Natural killer cell (primary cell): ENCODE measurements around the gene PGC. TPM values are rescaled to one million over a fixed set of nuclear protein-coding genes. Genes with fewer than 3 reads are reported as not detected.

Experiments
- ATAC-seq, 3 donors: fragments of 150-1000 bp in 2 of 3; fragments of 200-7000 bp in 1 of 3; cut with Tn5 transposase; 1 replicate in 1 of 3; 2 replicates in 2 of 3; pipeline ENCODE4 v1.10.0; 2021; ENCODE audit warnings: mild to moderate bottlenecking in 2 of 3, moderate library complexity in 2 of 3
- DNase-seq, 2 donors: peaks; one replicate each; pipeline versions ENCODE4 v3.0.0 to v3.0.0-alpha.2; 2013 to 2021; ENCODE audit warnings: mixed read lengths in 1 of 2
- H3K27ac ChIP-seq: one replicate; pipeline ENCODE4 v1.5.1; 2013; ENCODE audit warnings: mild to moderate bottlenecking, low read length
- H3K27me3 ChIP-seq: one replicate; pipeline ENCODE4 v1.6.1; 2013; ENCODE audit warnings: low read length; ENCODE audit not compliant: control insufficient read depth, insufficient read depth
- H3K36me3 ChIP-seq: one replicate; pipeline ENCODE4 v1.6.1; 2013; ENCODE audit warnings: low read length; ENCODE audit not compliant: control insufficient read depth, insufficient read depth
- H3K4me1 ChIP-seq: one replicate; pipeline ENCODE4 v1.6.1; 2013; ENCODE audit warnings: low read length; ENCODE audit not compliant: control insufficient read depth, insufficient read depth
- H3K4me3 ChIP-seq: one replicate; pipeline ENCODE4 v1.5.1; 2013; ENCODE audit warnings: low read length
- H3K9me3 ChIP-seq: one replicate; pipeline ENCODE4 v1.6.1; 2013; ENCODE audit warnings: low read length; ENCODE audit not compliant: control insufficient read depth, insufficient read depth
- H3K27ac Mint-ChIP-seq, 2 donors: one replicate each; pipeline ENCODE4 v1.8.0; 2022; ENCODE audit warnings: mild to moderate bottlenecking in 2 of 2, mixed read lengths in 2 of 2, moderate library complexity in 1 of 2
- H3K27me3 Mint-ChIP-seq, 2 donors: one replicate each; pipeline ENCODE4 v1.8.0; 2022; ENCODE audit warnings: low read depth in 2 of 2, mixed read lengths in 2 of 2
- H3K36me3 Mint-ChIP-seq: one replicate; pipeline ENCODE4 v1.8.0; 2022; ENCODE audit warnings: mixed read lengths
- H3K4me1 Mint-ChIP-seq, 2 donors: one replicate each; pipeline ENCODE4 v1.8.0; 2022; ENCODE audit warnings: mixed read lengths in 2 of 2
- H3K4me3 Mint-ChIP-seq: one replicate; pipeline ENCODE4 v1.8.0; 2022; ENCODE audit warnings: mild to moderate bottlenecking, moderate library complexity, mixed read lengths
- H3K9me3 Mint-ChIP-seq, 2 donors: one replicate each; pipeline ENCODE4 v1.8.0; 2022; ENCODE audit warnings: mixed read lengths in 2 of 2
- WGBS: methylation state at CpG from one replicate; pipeline ENCODE4 v1.1.7; 2013; ENCODE audit warnings: missing lambda C conversion rate; ENCODE audit not compliant: insufficient coverage; 5-methylcytosine and 5-hydroxymethylcytosine counted together
- intact Hi-C: fragments of 100-400 bp; cut with micrococcal nuclease; formaldehyde crosslinking; loops from one replicate; pipeline ENCODE4 v1.14.2; 2022
- total RNA-seq, 4 donors: library from RNA; stranded (reverse); fragments of 120-200 nt in 1 of 4; gene quantifications; one replicate each; pipeline versions ENCODE4 v1.2.3 to v1.2.4, GENCODE V29; 2013 to 2022
- TF ChIP-seq, protein P1 (sequence below): fragments of 200-600 bp; IDR thresholded peaks from one replicate; pipeline ENCODE4 v1.8.0; 2022; ENCODE audit warnings: antibody characterized with exemption

PGC gene
- total RNA-seq, 3 donors from 2014 or later (not counting 1 experiment from before 2014, with no cell fraction given) = not detected

DNA sequence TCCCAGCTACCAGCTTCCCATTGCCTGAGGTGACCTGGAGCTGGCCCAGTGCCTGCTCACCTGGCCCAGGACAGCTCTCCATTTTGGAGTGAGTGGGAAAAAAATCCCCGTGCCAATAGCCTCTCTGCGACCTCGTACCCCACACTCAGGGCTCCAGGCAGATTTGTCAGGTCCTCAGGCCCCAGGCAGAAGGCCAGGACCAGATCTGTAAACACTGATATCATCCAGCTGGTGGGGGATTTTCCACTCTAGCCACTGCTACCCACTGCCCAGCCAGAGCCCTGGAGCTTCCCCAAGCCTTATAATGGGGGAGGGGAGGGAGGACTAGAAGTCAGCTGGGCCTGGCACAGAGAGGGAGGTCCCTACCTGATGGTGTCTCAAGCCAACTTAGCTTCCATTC lies 1.3 kb upstream of the PGC start:
- H3K4me1 Mint-ChIP-seq = no peaks in the 10 kb centered on the region
- no peak overlapping the region for H3K4me3 Mint-ChIP-seq
- no peak overlapping the region for H3K27ac Mint-ChIP-seq
- TF ChIP-seq, protein P1, sequence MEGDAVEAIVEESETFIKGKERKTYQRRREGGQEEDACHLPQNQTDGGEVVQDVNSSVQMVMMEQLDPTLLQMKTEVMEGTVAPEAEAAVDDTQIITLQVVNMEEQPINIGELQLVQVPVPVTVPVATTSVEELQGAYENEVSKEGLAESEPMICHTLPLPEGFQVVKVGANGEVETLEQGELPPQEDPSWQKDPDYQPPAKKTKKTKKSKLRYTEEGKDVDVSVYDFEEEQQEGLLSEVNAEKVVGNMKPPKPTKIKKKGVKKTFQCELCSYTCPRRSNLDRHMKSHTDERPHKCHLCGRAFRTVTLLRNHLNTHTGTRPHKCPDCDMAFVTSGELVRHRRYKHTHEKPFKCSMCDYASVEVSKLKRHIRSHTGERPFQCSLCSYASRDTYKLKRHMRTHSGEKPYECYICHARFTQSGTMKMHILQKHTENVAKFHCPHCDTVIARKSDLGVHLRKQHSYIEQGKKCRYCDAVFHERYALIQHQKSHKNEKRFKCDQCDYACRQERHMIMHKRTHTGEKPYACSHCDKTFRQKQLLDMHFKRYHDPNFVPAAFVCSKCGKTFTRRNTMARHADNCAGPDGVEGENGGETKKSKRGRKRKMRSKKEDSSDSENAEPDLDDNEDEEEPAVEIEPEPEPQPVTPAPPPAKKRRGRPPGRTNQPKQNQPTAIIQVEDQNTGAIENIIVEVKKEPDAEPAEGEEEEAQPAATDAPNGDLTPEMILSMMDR = no peak
- no peaks in the 10 kb centered on the region for H3K9me3 Mint-ChIP-seq
- intact Hi-C loops = no loop called here
- H3K9me3 ChIP-seq = no peaks in the 10 kb centered on the region
- DNase-seq (no peak), ATAC-seq (no peak)
- H3K27me3 ChIP-seq = no peaks in the 10 kb centered on the region
- no peaks in the 10 kb centered on the region for H3K36me3 Mint-ChIP-seq
- H3K4me3 ChIP-seq = no peak overlapping the region
- no peaks in the 10 kb centered on the region for H3K36me3 ChIP-seq
- H3K4me1 ChIP-seq = no peaks in the 10 kb centered on the region
- WGBS = 90% methylated on average over 3 of the region's 3 CpGs
- H3K27me3 Mint-ChIP-seq = no peaks in the 10 kb centered on the region
- no peak overlapping the region for H3K27ac ChIP-seq

DNA sequence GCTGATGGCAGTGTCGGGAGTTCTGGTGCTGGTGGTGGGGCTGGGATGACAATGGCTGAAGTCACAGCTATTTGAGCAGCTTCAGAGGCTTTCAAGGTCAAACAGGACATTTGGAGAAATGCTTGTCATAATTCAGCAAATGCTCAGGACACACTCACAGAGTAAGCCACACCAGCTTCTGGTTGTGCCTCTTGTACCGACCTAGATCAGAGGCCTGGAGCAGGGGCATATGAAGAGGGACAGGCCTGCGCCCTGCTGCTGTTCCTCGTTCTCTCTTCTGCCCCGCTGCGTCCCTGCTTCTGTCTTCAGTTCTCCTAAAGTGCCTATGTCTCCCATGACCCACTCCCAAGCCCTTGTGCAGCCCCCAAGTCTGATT lies 893 bp upstream of the PGC start:
- 96% methylated on average over 6 of the region's 6 CpGs for WGBS
- DNase-seq = no peak

DNA sequence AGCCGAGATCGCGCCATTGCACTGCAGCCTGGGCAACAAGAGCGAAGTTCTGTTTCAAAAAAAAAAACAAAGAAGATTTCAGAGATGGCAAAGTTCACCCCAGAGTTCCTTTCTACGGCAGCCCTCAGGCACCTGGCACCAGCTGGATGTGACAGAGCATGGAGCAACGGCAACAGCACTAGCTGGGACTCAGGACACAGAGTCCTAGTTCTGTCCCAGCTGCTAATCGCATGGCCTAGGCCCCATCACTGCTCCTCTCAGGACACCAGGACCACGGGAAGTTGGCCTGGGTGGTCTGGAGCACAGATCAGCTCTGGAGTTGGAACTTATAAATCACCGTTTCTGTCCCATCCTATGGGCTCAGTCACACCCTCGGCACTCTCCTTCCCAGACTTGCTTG lies 1.1 kb downstream of the PGC start:
- Histone ChIP-seq H3K27me3 (no peaks in the 10 kb centered on the region), H3K36me3 (no peaks in the 10 kb centered on the region), H3K9me3 (no peaks in the 10 kb centered on the region), H3K4me3 (no peak overlapping the region), H3K27ac (no peak overlapping the region), H3K4me1 (no peaks in the 10 kb centered on the region)
- 92% methylated on average over 10 of the region's 10 CpGs for WGBS
- Mint-ChIP-seq H3K4me3 (no peak overlapping the region), H3K27ac (no peak overlapping the region), H3K9me3 (no peaks in the 10 kb centered on the region), H3K36me3 (no peaks in the 10 kb centered on the region), H3K27me3 (peaks cover 0 to 6% of the 10 kb centered on the region in 2 donors), H3K4me1 (no peaks in the 10 kb centered on the region)
- DNase-seq = no peak
- TF ChIP-seq, protein P1 = no peak
- no peak for ATAC-seq
- intact Hi-C loops = no loop called here

More for the DNA sequence above, 893 bp upstream of the PGC start:
- H3K27ac ChIP-seq = no peak overlapping the region
- Mint-ChIP-seq H3K4me1 (no peaks in the 10 kb centered on the region), H3K27me3 (no peaks in the 10 kb centered on the region), H3K36me3 (no peaks in the 10 kb centered on the region), H3K4me3 (no peak overlapping the region), H3K9me3 (no peaks in the 10 kb centered on the region), H3K27ac (no peak overlapping the region)
- no peak overlapping the region for H3K4me3 ChIP-seq
- no peak for ATAC-seq
- H3K36me3 ChIP-seq = no peaks in the 10 kb centered on the region
- H3K27me3 ChIP-seq = no peaks in the 10 kb centered on the region
- no peaks in the 10 kb centered on the region for H3K9me3 ChIP-seq
- TF ChIP-seq, protein P1 = no peak
- intact Hi-C loops = no loop called here
- no peaks in the 10 kb centered on the region for H3K4me1 ChIP-seq

DNA sequence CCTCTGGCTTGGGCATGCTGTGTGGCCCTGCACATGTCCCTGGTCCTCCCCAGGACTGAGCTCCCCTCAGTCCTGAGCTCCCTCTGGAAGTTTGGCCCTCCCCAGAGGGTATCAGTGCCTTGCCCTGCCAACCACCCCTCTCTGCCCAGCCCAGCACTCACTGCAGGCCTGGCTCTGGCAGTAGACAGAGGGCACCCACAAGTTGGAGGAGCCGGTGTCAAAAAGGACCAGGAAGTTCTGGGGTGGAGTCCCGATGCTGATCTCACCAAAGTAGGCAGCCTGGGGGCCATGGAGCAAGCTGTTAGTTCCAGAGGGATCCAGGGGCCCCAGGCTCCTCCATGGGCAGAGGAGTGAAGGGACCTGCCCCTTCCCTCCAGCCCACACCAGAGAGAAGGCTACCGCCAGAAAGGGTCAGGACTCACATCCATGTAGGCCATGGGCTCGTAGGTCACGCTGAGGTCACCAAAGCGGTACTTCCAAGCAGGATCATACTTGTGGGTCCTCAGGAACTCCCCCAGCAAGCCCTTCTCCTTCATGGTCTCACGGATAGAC lies 2.9 kb downstream of the PGC start:
- intact Hi-C loops = no loop called here
- no peaks in the 10 kb centered on the region for H3K36me3 Mint-ChIP-seq
- no peaks in the 10 kb centered on the region for H3K9me3 Mint-ChIP-seq
- H3K27me3 ChIP-seq = no peaks in the 10 kb centered on the region
- no peak for ATAC-seq
- no peak overlapping the region for H3K27ac ChIP-seq
- TF ChIP-seq, protein P1 = no peak
- no peaks in the 10 kb centered on the region for H3K4me1 ChIP-seq
- WGBS = 93% methylated on average over 7 of the region's 7 CpGs
- H3K27me3 Mint-ChIP-seq = peaks cover 0 to 6% of the 10 kb centered on the region in 2 donors
- no peaks in the 10 kb centered on the region for H3K9me3 ChIP-seq
- no peaks in the 10 kb centered on the region for H3K36me3 ChIP-seq
- no peak overlapping the region for H3K4me3 ChIP-seq
- no peaks in the 10 kb centered on the region for H3K4me1 Mint-ChIP-seq
- DNase-seq = no peak
- H3K4me3 Mint-ChIP-seq = no peak overlapping the region
- no peak overlapping the region for H3K27ac Mint-ChIP-seq
